HG02763 (cell line): ENCODE data around the gene FARP1.

Experiments
- ATAC-seq: cut with Tn5 transposase; IDR thresholded peaks from one replicate; pipeline ENCODE4 v1.9.1; 2021; ENCODE audit warnings: mild to moderate bottlenecking, moderate library complexity; ENCODE audit not compliant: unreplicated experiment

Gene FARP1

GRCh38 chr13:98200211-98200878 is 57.5 kb downstream of the FARP1 start:
- no peak for ATAC-seq

GRCh38 chr13:98201189-98201588 is 58.3 kb downstream of the FARP1 start:
- no peak for ATAC-seq

GRCh38 chr13:98201984-98202383 is 59.1 kb downstream of the FARP1 start:
- no peak for ATAC-seq

- no peak for ATAC-seq
Observed at GRCh38 chr13:98203646-98204326, 60.9 kb downstream of the FARP1 start.

- no peak for ATAC-seq
Observed at GRCh38 chr13:98204546-98204945, 61.7 kb downstream of the FARP1 start.

GRCh38 chr13:98206946-98207345 is 64.1 kb downstream of the FARP1 start:
- ATAC-seq, result no peak

- ATAC-seq, result no peak
Observed at GRCh38 chr13:98207416-98207815, 64.5 kb downstream of the FARP1 start.

- ATAC-seq, result no peak
Observed at GRCh38 chr13:98208606-98209005, 65.7 kb downstream of the FARP1 start.

- ATAC-seq, result no peak
Observed at GRCh38 chr13:98212763-98213162, 69.9 kb downstream of the FARP1 start.

GRCh38 chr13:98213354-98213753 is 70.5 kb downstream of the FARP1 start:
- no peak for ATAC-seq

GRCh38 chr13:98214008-98214643 is 71.2 kb downstream of the FARP1 start:
- ATAC-seq, result no peak

- ATAC-seq, result no peak
Observed at GRCh38 chr13:98214707-98215106, 71.8 kb downstream of the FARP1 start.

GRCh38 chr13:98215508-98215907 is 72.6 kb downstream of the FARP1 start:
- no peak for ATAC-seq

GRCh38 chr13:98216135-98216565 is 73.3 kb downstream of the FARP1 start:
- no peak for ATAC-seq

GRCh38 chr13:98216711-98217285 is 73.9 kb downstream of the FARP1 start:
- ATAC-seq, result no peak

GRCh38 chr13:98217597-98217996 is 74.7 kb downstream of the FARP1 start:
- no peak for ATAC-seq

- ATAC-seq, result no peak
Observed at GRCh38 chr13:98219685-98220084, 76.8 kb downstream of the FARP1 start.

- no peak for ATAC-seq
Observed at GRCh38 chr13:98220271-98220791, 77.4 kb downstream of the FARP1 start.

- no peak for ATAC-seq
Observed at GRCh38 chr13:98221234-98221633, 78.3 kb downstream of the FARP1 start.

- no peak for ATAC-seq
Observed at GRCh38 chr13:98222081-98222554, 79.2 kb downstream of the FARP1 start.

- ATAC-seq, result no peak
Observed at GRCh38 chr13:98222816-98223215, 79.9 kb downstream of the FARP1 start.
